ENCODE measurements around the gene ELOVL3.

- TF ChIP-seq POLR2AphosphoS5 (IDR thresholded peaks at IDR 0.05; ENCODE audit: low read depth) (no peak), CTCF (IDR thresholded peaks at IDR 0.05; ENCODE audit: insufficient read depth, low read length) (peak; percentile 92), REST (IDR thresholded peaks at IDR 0.05; ENCODE audit: insufficient replicate concordance, low read depth) (no peak), GABPA (IDR thresholded peaks at IDR 0.05; ENCODE audit: low read depth) (no peak), SPI1 (IDR thresholded peaks at IDR 0.05; ENCODE audit: borderline replicate concordance, low read depth) (no peak)
These were observed 3.7 kb downstream of the ELOVL3 start for GRCh38 chr10:102229810-102230263.
